Measurements from ENCODE around the gene ITGB4. TPM values are rescaled to one million over a fixed set of nuclear protein-coding genes. Genes with fewer than 3 reads are reported as not detected.
A peak's percentile ranks its signal among the peaks of the same experiment; 100 is the strongest.

The ITGB4 gene
- total and polyA plus RNA-seq, 9 of the 15 experiments (the other 6 are each of a cell fraction or from before 2014, with no cell fraction given): 0.05 to 2.8 (median 0.76) TPM; not detected in 3

DNA sequence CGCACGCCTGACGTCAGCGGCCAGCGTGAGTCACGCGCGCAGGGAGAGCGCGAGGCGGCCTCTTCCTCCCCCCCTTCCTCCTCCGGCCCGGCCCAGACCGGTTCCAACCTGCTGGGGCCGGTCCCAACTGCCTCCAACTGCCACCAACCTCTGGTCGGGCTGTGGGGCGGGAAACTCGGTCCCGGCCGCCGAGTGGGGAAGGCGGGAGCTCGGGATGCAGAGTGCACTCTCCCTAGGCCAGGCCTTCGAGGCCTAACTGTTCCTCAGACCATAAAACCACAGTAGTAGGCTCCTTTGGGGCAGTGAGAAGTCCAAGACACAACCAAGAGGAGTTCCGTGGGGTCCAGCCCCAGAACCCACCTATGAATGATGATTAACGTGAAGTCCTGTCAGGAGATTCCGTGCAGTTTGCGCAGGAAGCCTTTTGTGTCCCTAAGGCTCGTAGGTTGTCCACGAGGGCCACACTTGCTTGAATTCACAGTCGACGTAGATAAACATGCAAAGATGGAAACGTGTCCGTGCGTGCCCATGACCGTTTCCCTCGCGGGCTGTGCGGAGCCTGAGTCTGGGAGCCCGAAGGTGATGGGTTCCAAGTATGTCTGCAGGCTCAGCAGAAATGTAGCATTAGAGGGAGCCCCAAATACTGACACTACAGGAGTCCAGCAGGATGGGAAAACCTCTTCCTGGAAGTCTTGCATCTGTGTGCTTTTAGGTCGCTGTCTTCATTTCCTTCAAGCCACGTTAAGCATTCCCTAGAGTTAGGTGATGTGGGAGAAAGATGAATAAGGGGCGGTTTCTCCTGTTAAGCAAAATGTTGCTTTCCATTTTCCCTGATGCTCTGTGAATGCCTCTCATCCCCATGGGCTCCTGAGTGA, 64.0 kb downstream of the ITGB4 start (continued):
- TF ChIP-seq, protein P1, sequence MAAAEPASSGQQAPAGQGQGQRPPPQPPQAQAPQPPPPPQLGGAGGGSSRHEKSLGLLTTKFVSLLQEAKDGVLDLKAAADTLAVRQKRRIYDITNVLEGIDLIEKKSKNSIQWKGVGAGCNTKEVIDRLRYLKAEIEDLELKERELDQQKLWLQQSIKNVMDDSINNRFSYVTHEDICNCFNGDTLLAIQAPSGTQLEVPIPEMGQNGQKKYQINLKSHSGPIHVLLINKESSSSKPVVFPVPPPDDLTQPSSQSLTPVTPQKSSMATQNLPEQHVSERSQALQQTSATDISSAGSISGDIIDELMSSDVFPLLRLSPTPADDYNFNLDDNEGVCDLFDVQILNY (CRISPR knock-in tag; IDR thresholded peaks at IDR 0.05): peak; percentile 95
- TF ChIP-seq GABPB2 (CRISPR knock-in tag; conservative IDR thresholded peaks at IDR 0.05): no peak
- TF ChIP-seq CHCHD3 (CRISPR knock-in tag; IDR thresholded peaks at IDR 0.05): peak; percentile 37; the same call in 1 of the 2 replicates
- TF ChIP-seq ZFX (CRISPR knock-in tag; IDR thresholded peaks at IDR 0.05): peak; percentile 97
- TF ChIP-seq DNMT1 (IDR thresholded peaks at IDR 0.05): no peak
- TF ChIP-seq ZNF77 (CRISPR knock-in tag; IDR thresholded peaks at IDR 0.05): no peak
- TF ChIP-seq HDAC1 (IDR thresholded peaks at IDR 0.05): 0 out of 4 replicates have a peak, but pooled peaks of 1 of the 2 experiments have one; percentile 46
- TF ChIP-seq THRAP3 (IDR thresholded peaks at IDR 0.05; ENCODE audit: borderline replicate concordance): no peak; the same call in 1 of the 2 replicates
- TF ChIP-seq SAFB2 (IDR thresholded peaks at IDR 0.05; ENCODE audit: borderline replicate concordance, low read depth, low read length, severe bottlenecking): no peak
- peak; percentile 12 for TF ChIP-seq FIP1L1 (IDR thresholded peaks at IDR 0.05; ENCODE audit: low read depth, low read length, poor library complexity, severe bottlenecking)
- TF ChIP-seq, protein P2, sequence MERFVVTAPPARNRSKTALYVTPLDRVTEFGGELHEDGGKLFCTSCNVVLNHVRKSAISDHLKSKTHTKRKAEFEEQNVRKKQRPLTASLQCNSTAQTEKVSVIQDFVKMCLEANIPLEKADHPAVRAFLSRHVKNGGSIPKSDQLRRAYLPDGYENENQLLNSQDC (CRISPR knock-in tag; IDR thresholded peaks at IDR 0.05): peak; percentile 73; the same call in 1 of the 2 replicates
- TF ChIP-seq MYC (IDR thresholded peaks at IDR 0.05; ENCODE audit: low read depth, low read length): peak; percentile 92
- TF ChIP-seq MYC (CRISPR knock-in tag; IDR thresholded peaks at IDR 0.05; ENCODE audit: borderline replicate concordance, low read depth): peak; percentile 93
- TF ChIP-seq NELFE (IDR thresholded peaks at IDR 0.05; ENCODE audit: insufficient read depth, insufficient read length): no peak
- no peak for TF ChIP-seq RHOXF2B (CRISPR knock-in tag; conservative IDR thresholded peaks at IDR 0.05)
- TF ChIP-seq NCOR1 (IDR thresholded peaks at IDR 0.05): peak; percentile 54
- no peak for TF ChIP-seq PRPF4 (IDR thresholded peaks at IDR 0.05; ENCODE audit: insufficient read depth, low read depth, low read length, poor library complexity, severe bottlenecking)
- TF ChIP-seq HMG20B (CRISPR knock-in tag; IDR thresholded peaks at IDR 0.05): no peak
- TF ChIP-seq, protein P3, sequence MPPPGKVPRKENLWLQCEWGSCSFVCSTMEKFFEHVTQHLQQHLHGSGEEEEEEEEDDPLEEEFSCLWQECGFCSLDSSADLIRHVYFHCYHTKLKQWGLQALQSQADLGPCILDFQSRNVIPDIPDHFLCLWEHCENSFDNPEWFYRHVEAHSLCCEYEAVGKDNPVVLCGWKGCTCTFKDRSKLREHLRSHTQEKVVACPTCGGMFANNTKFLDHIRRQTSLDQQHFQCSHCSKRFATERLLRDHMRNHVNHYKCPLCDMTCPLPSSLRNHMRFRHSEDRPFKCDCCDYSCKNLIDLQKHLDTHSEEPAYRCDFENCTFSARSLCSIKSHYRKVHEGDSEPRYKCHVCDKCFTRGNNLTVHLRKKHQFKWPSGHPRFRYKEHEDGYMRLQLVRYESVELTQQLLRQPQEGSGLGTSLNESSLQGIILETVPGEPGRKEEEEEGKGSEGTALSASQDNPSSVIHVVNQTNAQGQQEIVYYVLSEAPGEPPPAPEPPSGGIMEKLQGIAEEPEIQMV (tag; conservative IDR thresholded peaks at IDR 0.05; ENCODE audit: low read depth): peak; percentile 72
- TF ChIP-seq COPS2 (conservative IDR thresholded peaks at IDR 0.05): no peak
- TF ChIP-seq, protein P4, sequence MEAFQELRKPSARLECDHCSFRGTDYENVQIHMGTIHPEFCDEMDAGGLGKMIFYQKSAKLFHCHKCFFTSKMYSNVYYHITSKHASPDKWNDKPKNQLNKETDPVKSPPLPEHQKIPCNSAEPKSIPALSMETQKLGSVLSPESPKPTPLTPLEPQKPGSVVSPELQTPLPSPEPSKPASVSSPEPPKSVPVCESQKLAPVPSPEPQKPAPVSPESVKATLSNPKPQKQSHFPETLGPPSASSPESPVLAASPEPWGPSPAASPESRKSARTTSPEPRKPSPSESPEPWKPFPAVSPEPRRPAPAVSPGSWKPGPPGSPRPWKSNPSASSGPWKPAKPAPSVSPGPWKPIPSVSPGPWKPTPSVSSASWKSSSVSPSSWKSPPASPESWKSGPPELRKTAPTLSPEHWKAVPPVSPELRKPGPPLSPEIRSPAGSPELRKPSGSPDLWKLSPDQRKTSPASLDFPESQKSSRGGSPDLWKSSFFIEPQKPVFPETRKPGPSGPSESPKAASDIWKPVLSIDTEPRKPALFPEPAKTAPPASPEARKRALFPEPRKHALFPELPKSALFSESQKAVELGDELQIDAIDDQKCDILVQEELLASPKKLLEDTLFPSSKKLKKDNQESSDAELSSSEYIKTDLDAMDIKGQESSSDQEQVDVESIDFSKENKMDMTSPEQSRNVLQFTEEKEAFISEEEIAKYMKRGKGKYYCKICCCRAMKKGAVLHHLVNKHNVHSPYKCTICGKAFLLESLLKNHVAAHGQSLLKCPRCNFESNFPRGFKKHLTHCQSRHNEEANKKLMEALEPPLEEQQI (IDR thresholded peaks at IDR 0.05): peak; percentile 18; the same call in 1 of the 2 replicates
- TF ChIP-seq MBD2 (IDR thresholded peaks at IDR 0.05; ENCODE audit: borderline replicate concordance, low read depth): no peak
- no peak for TF ChIP-seq SIX5 (IDR thresholded peaks at IDR 0.05; ENCODE audit: borderline replicate concordance in 1 of 2, insufficient read depth in 1 of 2, low read depth in 1 of 2, low read length in 2 of 2)

Measured in K562 (cell line).